ENCODE results near the gene SYP.

SYP gene

DNA sequence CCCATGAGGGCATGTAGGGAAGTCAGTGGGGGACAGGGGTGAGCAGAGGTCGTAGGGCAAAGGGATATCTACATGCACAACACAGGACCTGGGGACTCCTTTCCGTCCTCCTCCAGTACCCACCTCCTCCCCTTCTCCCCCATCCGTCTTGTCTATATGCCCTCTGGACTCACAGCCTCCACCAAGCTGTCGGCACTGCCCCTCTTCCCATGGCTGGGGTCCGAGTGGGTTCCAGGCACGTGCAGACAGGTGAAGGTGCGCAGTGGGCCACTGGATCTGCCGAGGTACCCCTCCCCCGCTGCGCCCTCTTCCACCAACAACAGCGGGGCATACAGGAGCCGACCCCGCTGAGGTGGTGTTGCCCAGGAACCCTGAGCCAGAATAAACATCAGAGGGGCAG is 5.5 kb upstream of the SYP start:
- DNase-seq (ENCODE audit: low spot score): no peak
- TF ChIP-seq, protein P1, sequence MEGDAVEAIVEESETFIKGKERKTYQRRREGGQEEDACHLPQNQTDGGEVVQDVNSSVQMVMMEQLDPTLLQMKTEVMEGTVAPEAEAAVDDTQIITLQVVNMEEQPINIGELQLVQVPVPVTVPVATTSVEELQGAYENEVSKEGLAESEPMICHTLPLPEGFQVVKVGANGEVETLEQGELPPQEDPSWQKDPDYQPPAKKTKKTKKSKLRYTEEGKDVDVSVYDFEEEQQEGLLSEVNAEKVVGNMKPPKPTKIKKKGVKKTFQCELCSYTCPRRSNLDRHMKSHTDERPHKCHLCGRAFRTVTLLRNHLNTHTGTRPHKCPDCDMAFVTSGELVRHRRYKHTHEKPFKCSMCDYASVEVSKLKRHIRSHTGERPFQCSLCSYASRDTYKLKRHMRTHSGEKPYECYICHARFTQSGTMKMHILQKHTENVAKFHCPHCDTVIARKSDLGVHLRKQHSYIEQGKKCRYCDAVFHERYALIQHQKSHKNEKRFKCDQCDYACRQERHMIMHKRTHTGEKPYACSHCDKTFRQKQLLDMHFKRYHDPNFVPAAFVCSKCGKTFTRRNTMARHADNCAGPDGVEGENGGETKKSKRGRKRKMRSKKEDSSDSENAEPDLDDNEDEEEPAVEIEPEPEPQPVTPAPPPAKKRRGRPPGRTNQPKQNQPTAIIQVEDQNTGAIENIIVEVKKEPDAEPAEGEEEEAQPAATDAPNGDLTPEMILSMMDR (IDR thresholded peaks at IDR 0.05; ENCODE audit: extremely low read depth, insufficient read depth, missing control alignments): no peak
- in situ Hi-C loops (cut with MboI; ENCODE audit: low pct_unique_long_range_greater_than_20kb, low sequenced_read_pairs, unreplicated experiment): no loop called here

DNA sequence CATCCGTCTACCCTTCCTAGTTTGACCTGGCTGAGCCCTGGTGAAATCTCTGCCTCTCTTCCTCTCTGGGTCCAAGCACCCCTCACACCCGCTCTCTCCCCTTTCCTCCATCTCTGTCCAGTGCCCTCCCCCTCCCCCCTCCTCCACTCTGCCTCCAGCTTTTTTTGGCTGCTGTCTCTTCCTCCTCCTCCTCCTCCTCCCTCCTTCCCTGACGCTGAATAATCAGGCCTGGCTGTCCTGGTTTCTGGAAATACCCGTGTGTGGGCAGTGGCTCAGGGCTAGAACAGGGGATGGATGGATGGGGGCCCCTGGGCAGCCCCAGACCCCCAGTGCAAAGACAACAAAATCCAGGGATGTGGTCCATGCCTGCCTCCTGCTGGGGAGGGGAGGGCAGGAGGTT is 4.7 kb upstream of the SYP start:
- no peak for DNase-seq (ENCODE audit: low spot score)
- TF ChIP-seq, protein P1 (IDR thresholded peaks at IDR 0.05; ENCODE audit: extremely low read depth, insufficient read depth, missing control alignments): no peak
- in situ Hi-C loops (cut with MboI; ENCODE audit: low pct_unique_long_range_greater_than_20kb, low sequenced_read_pairs, unreplicated experiment): no loop called here

DNA sequence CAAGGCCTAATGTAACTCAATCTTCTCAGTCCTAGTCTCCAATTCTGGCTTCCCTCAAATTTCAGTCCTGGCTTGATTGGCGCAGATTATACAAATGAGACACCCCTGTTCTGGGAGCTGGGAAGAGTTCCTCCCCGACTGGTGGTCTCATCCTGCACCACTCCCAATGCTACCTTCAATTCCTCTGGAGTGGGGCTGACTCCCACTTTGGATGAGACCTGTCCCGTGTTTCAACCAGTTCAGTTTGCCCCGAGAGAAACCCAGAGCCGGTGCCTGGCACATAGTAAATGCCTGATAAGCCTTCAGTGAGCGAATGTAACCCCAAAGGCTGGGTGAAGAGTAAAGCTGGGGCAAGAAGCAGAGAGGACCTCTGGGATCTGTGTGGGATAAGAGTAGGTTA is 4.0 kb upstream of the SYP start:
- no peak for DNase-seq (ENCODE audit: low spot score)
- TF ChIP-seq, protein P1 (IDR thresholded peaks at IDR 0.05; ENCODE audit: extremely low read depth, insufficient read depth, missing control alignments): no peak
- in situ Hi-C loops (cut with MboI; ENCODE audit: low pct_unique_long_range_greater_than_20kb, low sequenced_read_pairs, unreplicated experiment): no loop called here

DNA sequence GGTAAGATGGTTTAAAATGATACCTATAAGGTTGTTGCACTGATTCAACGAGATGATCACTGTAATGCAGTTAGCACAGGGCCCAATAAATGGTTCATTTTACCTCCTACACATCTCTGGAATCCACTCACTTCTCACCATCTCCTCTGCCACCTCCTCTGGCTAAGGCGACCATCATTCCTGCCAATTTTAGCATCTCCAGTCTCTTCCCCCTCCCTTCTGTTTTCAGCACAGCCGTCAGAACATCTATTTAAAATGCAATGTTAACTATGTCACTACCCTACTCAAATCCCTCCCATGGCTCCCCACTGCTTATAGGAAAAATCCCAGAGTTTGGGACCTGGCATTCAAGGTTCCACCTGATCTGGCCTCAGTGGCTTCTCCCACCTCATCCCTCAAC is 3.5 kb upstream of the SYP start:
- in situ Hi-C loops (cut with MboI; ENCODE audit: low pct_unique_long_range_greater_than_20kb, low sequenced_read_pairs, unreplicated experiment): no loop called here

DNA sequence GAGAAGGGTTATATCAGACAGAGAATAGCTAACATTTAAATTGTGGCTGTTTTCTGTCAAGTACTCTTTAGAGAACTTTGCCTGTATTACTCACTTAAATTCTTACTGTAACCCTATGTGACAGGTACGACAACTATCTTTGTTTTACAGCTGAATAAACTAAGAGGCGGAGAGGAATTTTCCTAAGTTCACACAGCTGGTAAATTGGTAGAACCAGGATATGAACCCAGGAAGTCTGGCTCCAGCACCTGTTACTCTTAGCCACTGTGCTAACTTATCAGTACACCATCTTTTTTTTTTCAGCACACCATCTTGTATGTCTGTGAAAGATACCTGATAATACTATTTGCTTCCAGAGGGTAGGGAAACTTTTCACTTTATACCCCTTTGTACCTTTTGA is 2.0 kb upstream of the SYP start:
- TF ChIP-seq, protein P1 (IDR thresholded peaks at IDR 0.05; ENCODE audit: extremely low read depth, insufficient read depth, missing control alignments): no peak
- DNase-seq (ENCODE audit: low spot score): no peak
- in situ Hi-C loops (cut with MboI; ENCODE audit: low pct_unique_long_range_greater_than_20kb, low sequenced_read_pairs, unreplicated experiment): no loop called here

More for the DNA sequence above, 3.5 kb upstream of the SYP start:
- DNase-seq (ENCODE audit: low spot score): no peak
- TF ChIP-seq, protein P1 (IDR thresholded peaks at IDR 0.05; ENCODE audit: extremely low read depth, insufficient read depth, missing control alignments): no peak

DNA sequence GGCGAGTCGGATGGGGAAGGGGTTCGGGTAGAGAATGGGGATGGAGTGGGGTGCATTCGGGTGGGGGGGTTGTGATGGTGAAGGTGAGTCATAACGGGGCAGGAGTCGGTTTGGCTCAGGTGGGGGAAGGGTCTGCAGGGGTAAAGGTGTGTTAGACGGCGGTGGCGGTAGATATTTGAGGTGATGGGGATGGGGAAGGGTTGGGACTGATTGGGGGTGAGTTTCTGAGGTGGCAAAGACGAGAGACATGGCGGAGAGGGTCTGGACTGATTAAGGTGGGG is 738 bp downstream of the SYP start:
- in situ Hi-C loops (cut with MboI; ENCODE audit: low pct_unique_long_range_greater_than_20kb, low sequenced_read_pairs, unreplicated experiment): no loop called here
- DNase-seq (ENCODE audit: low spot score): no peak
- TF ChIP-seq, protein P1 (IDR thresholded peaks at IDR 0.05; ENCODE audit: extremely low read depth, insufficient read depth, missing control alignments): no peak

Data from GM13977 (cell line).